DMS153 treated with DMSO at 0.1 percent for 48 hours (cell line): ENCODE data around the gene SH3BGR.
"Not testable (repeated sequence)": the region's sequence is repeated elsewhere in the genome, so short reads cannot be mapped to it uniquely, and the experiment has no call there.

Experiments
- DNase-seq: peaks from one replicate; lab custom pipeline; 2025; ENCODE audit not compliant: unreplicated experiment; lab: John Stamatoyannopoulos, UW

The SH3BGR gene

GRCh38 chr21:39540367-39540766 lies 88.6 kb downstream of the SH3BGR start:
- DNase-seq = not testable (repeated sequence)

DNA sequence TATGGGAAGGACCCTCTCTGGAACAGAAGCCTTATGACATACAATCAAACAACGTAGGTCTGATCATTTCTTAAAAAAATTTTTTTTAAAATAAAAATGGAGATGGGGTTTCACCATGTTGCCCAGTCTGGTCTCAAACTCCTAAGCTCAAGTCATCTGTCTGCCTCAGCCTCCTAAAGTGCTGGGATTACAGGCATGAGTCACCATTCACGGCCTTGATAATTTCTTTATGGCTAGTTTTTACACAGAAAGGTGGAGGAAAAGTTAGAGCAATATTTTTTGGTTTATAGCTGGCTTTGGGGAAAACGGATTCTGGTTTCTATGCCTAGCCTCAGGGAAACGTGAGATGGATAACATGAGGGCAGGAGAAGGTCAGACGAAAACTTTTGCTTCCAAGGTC lies 91.0 kb downstream of the SH3BGR start:
- no peak for DNase-seq

- no peak for DNase-seq
Observed at GRCh38 chr21:39546522-39546921, 94.8 kb downstream of the SH3BGR start.

DNA sequence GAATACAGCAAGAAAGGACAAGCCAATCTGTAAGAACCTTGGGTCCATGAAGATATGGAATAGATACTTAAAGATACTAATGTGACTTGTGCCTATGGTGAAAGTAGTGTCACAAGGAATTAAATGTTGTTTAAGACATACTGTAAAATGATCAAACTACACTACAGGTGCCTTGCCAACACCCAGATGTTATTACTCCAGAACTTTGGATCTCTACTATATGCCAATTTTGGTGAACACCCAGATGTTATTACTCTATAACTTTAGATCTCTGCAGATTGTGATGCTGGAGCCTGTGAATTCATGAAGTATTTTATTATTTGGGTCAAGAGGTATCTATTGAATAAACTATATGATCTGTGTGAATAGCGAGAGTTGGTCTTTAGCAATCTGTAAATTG lies 101.1 kb downstream of the SH3BGR start:
- no peak for DNase-seq

GRCh38 chr21:39553331-39553730 lies 101.6 kb downstream of the SH3BGR start:
- DNase-seq = no peak

DNA sequence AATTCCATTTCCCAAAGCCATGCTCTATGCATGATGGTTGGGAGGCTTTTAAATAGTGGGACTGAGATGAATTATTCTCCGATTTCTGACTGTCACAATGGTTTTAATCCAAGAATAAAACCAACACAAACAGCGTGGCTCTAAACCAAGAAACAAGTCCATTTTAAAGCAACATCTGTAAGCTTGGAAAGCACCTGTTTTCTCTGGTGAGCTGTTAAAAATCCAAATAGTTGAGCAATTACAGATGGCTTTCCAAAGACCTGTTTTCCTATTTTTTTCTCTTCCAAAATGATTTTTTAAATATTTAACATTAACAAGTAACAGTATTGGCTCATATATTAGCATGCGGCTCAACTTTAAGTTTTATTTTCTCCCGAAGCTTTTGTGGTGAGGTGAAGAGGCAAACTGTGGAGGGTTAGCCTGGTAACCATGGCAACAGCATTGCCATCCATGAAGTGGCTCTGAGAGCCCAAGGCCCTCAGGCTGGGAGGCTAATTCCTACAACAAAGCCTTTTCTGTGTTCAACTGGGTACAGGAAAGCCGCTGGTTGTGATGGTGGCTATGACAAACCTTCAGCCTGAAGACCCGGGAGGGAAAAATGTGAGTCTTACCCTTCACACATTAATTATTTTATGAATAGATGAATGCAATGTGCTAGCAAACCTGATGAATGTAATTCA lies 104.3 kb downstream of the SH3BGR start:
- DNase-seq = no peak

DNA sequence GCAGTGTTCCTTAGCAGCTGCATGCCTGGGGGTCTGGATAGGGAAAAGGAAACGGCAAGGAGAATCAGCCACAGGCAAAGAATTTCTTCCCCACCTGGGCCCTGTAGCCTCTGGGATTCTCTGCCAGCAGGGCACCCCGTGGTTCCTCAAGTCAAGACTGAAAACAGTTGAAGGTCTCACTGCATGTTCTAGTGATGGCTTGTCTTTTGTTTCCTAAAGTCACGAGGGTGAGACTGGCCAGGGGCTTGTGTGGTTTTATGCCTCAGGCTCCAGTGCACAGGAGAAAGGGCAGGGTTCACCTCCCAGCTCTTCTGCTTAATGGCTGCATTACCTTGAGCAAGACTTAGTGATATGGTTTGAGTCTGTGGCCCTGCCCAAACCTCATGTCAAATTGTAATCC lies 107.7 kb downstream of the SH3BGR start:
- no peak for DNase-seq

DNA sequence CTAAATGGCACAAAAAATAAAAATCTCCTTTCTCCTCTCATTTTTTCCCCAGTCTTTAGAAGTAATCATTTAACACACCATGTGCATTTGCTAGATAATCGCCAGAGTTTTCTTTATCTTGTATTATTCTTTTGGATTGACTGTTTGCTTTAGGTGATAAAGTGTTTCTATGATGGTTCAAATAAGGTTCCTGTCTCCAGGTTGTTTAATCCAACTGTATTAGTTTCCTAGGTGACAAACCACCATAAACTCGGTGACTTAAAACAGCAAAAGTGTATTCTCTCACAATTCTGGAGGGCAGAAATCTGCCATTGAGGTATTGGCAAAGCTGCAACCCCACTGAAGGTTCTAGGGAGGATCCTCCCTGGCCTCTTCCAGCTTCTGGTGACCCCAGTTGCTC lies 109.4 kb downstream of the SH3BGR start:
- DNase-seq = no peak

DNA sequence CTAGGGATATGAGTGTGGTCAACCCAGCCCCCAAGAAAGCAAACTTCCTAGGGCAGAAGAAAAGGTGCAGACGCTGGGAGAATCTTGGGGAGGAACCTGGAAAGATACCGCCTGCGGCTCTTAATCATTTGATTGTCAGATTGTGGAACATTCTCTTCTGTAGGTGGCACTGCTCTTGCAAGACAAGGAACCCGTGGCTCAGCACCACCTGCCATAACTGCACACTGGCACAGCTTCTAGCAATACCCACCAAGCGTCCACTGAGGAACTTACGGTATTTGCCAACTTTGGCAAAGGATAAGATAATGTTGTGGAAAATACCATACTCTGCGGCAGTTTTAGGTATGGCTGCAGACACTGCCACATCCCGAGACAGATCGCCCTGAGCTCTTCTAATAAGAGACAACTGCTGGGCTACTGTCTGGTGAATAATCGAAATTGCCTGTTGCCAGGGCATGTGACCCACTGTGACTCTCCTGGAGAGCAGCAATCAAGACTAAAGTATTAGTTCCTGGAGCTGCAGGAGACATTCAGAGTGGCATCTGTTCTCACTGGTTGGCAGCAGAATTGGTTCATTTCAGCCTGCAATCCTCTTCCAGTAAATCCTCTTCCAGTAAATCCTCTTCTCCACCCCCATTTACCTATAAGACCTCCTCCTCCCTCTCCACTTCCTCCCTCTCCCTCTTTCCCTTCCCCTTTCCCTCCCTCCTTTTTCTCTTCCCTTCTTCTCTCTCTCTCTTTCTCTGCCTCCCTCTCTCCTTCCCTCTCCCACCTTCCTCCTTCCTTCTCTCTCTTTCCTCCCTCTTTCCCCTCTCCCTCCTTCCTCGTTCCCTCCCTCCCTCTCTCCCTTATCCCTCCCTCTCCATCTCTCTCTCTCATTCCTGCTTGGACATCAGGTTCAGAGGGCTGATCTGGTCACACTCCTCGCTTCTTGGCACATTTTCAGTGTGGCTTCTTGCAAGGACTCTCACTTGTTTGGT lies 111.3 kb downstream of the SH3BGR start:
- DNase-seq = no peak

- DNase-seq = no peak
Observed at GRCh38 chr21:39564200-39564599, 112.4 kb downstream of the SH3BGR start.
